Frontal cortex (tissue), 4 donors: ENCODE results near the gene CPA3. TPM values are rescaled to one million over a fixed set of nuclear protein-coding genes. Genes with fewer than 3 reads are reported as not detected.
A peak's percentile ranks its signal among the peaks of the same experiment; 100 is the strongest.

ENCODE experiments used
- DNase-seq, 2 donors: peaks; one replicate each; pipeline ENCODE4 v3.0.0; 2012; ENCODE audit warnings: low spot score in 2 of 2
- FAIRE-seq: peaks from 2 replicates; lab custom pipeline; 2012; peaks lifted over from hg19 to GRCh38; lab: Jason Lieb, UNC
- total RNA-seq: library from RNA; depleted of rRNA; stranded (reverse); fragments of >200 nt; gene quantifications from one replicate; pipeline ENCODE4 v1.2.3, GENCODE V29; 2014
- donor health status: control.
- donor health status: control.
- donor health status: control.

Gene CPA3
- total RNA-seq, 1 donor from 2014 or later: not detected

DNA sequence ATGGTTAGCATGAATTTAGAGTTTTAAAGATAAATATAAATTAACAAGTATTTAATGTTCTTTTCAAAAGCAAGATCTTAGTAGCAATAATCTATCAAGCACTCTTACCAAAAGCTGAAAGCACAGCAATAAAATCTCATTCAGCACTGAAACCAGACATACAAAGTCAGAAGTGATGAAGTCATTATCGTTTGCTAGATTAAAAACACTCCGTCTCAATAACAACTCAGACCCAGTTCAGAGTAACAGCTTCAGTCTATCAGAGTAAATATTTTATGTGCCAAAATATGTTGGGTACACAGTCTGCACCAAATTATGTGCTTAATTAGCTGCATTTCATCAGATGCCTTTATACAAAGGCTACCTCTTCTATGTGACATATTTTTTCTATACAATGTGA, 41.6 kb downstream of the CPA3 start:
- no peak for DNase-seq
- no peak for FAIRE-seq

DNA sequence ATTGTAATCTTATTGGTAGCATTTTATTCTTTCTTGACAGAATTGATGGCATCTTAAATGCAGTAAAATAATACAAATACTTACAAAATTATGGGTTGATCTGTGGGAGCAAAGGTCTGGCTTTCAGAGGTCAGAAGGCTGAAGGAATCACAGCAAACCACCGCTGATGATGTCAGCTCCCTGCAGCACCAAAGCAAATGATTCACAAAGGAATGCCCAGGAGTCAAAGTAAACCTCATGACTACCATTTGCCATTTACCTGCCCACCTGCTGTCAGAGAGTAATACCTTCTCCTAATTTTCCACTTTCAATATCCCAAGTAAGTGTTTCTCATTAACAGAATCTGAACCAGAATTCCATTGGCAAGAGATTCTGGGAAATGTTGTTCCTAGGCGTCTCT, 46.1 kb downstream of the CPA3 start:
- DNase-seq (no peak), FAIRE-seq (no peak)

- FAIRE-seq: no peak
- DNase-seq: no peak
Measured at GRCh38 chr3:148911592-148911991, 46.5 kb downstream of the CPA3 start.

DNA sequence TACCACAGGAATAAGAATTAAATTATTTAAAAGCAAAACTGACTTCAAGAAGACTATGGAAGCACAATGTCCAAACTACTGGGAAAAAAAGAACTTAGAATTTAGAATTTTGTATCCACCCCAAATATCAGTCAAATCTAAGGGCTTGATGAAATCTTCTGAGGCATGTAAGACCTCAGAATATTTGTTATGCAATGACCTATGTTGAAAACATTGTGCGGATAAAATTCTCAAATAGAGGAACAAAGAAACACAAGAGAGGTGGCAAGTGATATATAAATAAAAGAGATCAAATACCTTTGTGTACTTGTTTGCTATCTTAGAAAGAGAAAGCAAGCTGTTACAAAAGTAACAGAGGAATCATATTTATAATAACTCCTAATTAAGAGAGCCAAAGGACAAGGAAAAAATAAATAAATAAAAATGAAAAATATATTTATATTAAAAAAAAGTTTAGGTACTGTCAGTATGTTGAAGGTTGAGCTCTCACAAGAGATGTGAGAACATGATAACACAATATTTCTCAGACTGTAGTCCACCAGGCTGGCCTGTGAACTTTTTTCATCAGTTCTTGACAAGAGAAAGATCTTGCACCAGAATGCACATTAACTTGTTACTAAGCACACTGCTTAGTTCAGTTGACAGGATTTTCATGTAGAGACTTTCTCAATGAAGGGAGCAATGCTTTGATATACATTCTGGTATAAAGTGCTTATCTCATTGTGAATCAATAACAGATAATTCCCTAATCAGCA, 50.0 kb downstream of the CPA3 start:
- DNase-seq: no peak
- FAIRE-seq: no peak

DNA sequence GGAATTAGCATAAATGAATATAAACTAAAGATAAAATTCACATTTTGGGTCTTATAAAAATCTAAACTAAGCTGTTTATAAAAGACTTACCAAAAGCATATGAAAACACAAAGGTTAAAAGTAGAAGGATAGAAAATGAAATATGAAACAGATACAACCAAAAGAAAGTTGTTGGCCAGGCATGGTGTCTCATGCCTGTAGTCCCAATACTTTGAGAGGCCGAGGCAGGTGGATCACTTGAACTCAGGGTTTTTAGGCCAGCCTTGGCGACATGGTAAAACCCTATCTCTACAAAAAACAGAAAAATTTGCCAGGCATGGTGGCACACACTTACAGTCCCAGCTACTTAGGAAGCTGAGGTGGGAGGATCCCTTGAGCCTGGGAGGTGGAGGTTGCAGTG, 51.0 kb downstream of the CPA3 start:
- DNase-seq (no peak), FAIRE-seq (no peak)

DNA sequence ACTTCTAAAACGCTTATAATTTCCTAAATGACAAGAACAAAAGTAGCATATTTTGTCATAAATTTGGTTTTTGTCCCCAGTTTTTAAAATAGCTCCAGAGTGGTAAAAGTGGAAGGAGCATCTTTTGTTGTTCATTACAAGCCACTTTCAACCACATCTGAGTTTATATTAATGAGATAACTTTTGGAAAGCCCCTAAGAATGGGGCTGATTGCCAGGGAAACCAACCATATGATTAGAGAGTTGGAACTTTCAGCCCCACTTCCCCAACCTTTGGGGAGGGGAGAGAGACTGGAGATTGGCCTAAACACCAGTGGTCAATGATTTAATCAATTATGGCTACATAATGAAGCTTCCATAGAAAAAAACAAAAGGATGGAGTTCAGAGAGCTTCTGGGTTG, 57.4 kb downstream of the CPA3 start:
- DNase-seq (no peak), FAIRE-seq (no peak)

GRCh38 chr3:148923592-148923991, 58.5 kb downstream of the CPA3 start:
- DNase-seq (no peak), FAIRE-seq (no peak)

- DNase-seq (no peak), FAIRE-seq (no peak)
Measured at GRCh38 chr3:148924562-148924961, 59.5 kb downstream of the CPA3 start.

GRCh38 chr3:148925845-148926244, 60.7 kb downstream of the CPA3 start:
- FAIRE-seq (no peak), DNase-seq (no peak)

- no peak for FAIRE-seq
- DNase-seq: no peak
Measured at GRCh38 chr3:148930752-148931151, 65.7 kb downstream of the CPA3 start.

- no peak for FAIRE-seq
- no peak for DNase-seq
Measured at GRCh38 chr3:148931574-148931973, 66.5 kb downstream of the CPA3 start.

DNA sequence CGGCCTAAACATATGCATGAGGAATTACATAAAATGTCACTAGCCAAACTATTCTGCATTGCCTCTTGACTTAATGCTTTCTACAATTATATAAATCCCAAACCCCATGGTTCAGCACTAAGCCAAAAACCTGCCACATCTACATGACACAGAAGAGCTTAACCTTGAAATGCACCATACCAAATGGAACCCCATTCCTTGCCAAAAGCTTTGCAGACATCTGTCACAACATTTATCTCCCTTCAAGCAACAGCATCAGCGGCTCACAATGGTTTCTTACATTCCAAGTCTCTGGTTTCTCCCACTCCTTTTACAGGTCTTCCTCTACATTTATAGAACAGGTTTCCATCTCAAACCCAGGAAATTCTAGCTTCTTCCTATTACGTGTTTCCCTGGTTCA, 67.9 kb downstream of the CPA3 start:
- DNase-seq: no peak
- FAIRE-seq: no peak

DNA sequence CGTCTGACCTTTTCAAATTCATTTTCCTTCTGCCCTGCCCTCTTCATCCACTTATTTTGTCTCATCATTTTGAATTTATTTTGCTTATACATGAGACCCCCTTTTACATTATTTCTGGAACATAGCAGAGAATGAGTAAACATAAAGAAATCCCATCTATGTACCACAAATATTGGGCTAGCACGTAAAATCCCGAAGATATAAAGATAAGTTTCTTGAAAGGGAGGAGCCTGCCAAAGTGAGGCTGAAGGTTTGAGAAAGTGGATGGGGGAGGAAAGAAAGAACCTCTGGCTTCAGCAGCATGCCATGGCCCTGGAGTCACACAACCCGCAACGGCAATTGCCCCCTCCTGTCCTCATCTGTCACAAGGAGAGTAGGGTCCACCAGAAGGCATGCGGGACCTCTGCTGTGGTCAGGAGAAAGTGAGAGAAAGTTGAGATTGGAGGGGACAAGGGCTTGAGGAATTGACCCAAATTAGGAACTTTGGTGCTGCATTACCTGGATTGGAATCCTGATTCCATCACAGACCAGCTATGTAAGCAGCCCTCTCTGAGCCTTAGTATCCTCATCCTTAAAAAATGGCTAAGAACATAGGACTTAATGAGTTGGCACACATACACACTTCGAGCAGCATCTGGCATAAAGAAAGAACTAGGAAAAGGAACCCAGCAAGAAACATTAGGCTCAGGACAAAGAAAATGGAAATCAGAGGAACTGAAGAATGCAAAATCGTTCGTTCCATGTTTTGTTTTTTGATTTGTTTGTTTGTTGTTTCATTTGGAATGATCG, 72.6 kb downstream of the CPA3 start:
- DNase-seq (no peak), FAIRE-seq (no peak)

DNA sequence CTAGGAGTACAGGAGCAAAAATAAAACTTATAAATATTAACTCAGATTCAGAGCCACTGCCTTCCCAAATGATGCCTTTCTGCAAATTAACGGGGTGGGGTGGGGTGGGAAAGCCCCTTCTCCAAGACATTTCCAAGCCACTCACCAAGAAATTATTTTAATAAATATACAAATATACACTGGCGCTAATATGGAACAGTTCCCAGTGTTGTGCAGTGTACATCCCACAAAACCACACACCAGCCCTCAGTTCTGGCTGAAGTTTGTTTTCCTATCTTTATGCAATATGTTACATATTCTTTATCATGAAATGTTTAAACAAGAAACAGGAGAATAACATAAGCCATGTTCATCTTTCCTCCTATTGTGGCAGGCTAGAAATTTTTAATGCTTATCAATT, 73.2 kb downstream of the CPA3 start:
- FAIRE-seq (no peak), DNase-seq (no peak)

- no peak for FAIRE-seq
- peak in 1 of 2 donors; percentile 19 for DNase-seq
Measured at GRCh38 chr3:148938936-148939335, 73.8 kb downstream of the CPA3 start.

DNA sequence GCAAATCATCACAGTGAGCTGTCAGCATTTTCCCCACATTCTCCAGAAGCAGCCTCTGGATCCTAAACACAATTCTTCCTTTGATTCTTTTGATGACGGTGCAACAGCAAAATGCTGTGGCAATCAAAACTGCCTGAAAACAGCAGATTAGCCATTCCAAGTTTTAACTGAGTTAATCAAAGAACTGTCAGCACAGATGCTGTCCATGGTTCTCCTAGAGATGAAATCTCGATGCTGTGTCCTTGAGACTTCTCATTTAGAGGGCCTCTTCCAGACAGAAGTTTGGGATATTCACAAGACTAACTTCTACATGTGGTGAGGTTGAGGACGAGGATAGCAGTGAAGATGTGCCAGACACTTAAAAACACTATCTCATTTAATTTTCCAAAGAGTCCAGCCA, 75.9 kb downstream of the CPA3 start:
- FAIRE-seq: no peak
- DNase-seq: no peak

DNA sequence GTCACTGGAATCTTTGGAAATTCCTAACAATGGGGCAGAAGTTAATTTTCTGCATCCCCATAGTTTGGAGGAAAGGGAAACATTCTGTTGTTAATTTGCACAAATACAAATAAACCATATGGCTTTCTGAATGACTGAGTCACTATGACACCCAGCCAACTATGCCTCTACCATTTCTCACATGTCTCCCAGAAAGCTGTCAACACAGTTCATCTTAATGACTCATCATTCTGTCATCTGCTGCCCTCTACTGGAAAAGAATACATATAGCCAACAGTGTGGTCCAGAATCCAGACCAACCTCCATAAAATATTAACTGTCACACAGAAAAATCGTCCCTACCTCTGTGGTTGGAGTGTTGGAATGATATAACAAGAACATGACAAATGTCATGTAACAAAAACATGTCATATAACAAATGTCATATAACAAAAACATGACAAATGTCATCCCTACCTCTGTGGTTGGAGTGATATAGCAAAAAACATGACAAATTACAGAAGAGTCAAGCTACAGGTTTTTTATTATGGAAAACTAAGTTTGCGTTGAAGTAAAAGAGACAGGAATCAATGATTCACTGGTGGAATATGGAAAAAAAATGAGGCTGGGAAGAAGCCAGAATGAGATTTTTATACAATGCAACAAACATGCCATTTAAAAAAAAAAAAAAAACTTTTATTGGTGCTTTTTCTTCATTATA, 78.6 kb downstream of the CPA3 start:
- FAIRE-seq: peak; percentile 93
- DNase-seq: peak; percentile 69 to 77

GRCh38 chr3:148945116-148945515, 80.0 kb downstream of the CPA3 start:
- FAIRE-seq: no peak
- DNase-seq: no peak
